KOPT-K1 (cell line): ENCODE results near the gene ZNF587.
"Not testable (repeated sequence)": the region's sequence is repeated elsewhere in the genome, so short reads cannot be mapped to it uniquely, and the experiment has no call there.

ENCODE experiments used
- H3K27ac ChIP-seq: fragments of 200-600 bp; sonication (generic); 2 replicates; pipeline ENCODE4 v1.5.1; 2016; ENCODE audit warnings: antibody characterized with exemption, mild to moderate bottlenecking, low read depth, low read length; ENCODE audit not compliant: poor library complexity, severe bottlenecking
- H3K36me3 ChIP-seq: fragments of 200-600 bp; sonication (generic); 2 replicates; pipeline ENCODE4 v1.5.1; 2017; ENCODE audit warnings: antibody characterized with exemption, mild to moderate bottlenecking, low read length, moderate library complexity; ENCODE audit not compliant: insufficient read depth
- H3K9me3 ChIP-seq: fragments of 200-600 bp; sonication (generic); 2 replicates; pipeline ENCODE4 v1.5.1; 2017; ENCODE audit warnings: antibody characterized with exemption, low read length, mild to moderate bottlenecking; ENCODE audit not compliant: insufficient read depth, poor library complexity, severe bottlenecking

ZNF587 gene

DNA sequence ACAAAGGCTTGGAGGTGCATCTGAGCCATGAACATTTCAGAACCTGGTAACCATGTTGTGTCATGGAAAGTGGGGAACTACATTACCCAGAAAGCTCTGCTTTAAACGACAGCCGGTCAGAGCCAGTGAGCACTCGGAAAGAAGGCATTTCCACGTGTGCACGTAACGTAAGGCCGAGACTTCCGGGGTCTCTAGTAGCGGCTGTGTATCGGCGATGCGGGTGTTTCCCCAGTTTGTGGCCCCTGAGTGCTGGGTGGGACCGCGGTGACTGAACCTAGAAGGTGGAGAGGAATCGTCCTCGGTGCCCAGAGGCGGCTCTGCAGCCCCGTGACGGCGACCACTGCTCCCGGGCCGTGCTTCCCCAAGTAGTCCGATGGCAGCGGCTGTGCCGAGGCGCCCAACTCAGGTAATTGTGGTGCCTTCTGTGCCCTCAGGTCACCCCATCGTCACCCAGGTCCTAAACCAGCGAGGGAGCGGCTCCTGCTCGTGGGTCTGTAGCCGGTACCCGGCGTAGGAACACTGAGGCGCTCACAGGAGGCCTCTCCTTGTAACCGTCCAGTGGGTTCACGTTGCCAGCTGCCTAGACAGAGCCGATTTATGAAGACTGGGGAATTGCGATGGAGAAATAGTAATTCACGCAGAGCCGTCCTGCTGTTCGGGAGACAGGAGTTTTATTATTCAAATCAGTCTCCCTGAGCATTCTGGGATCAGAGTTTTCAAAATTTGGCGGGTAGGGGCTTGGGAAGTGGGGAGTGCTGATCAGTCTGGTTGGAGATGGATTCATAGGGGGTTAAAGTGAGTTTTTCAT is at the start of gene ZNF587:
Gene ZNF587, plus strand, starts transcription at position 194 of the 808 bp plus-strand sequence. Its CDS starts 180 bp downstream, at position 374.
- Histone ChIP-seq H3K36me3 (peaks cover 49% of the 10 kb centered on the region), H3K27ac (peak within 1 kb of the TSS; percentile 57)
- H3K9me3 ChIP-seq, result not testable (repeated sequence)

DNA sequence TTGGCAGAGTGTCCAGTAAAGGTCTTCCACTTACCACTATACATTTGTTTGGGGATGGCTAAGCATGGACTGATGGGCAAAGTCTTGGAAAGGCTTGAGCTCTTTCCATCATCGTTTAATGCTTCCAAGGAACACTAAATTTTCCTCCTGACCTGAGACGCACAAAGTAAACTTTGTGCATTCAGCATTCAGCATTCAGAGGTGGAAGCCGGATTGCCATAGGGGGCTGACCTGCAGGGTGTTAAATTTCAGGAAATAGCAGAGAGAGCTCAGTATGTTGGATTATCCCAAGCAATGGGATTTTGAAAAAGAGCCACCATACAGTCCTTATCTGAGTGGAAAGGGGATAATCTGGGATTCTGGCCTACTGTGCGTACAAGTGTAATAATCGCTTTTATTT is 49.0 kb upstream of the ZNF587 start:
- Histone ChIP-seq H3K27ac (no peak overlapping the region), H3K36me3 (peaks cover 53% of the 10 kb centered on the region), H3K9me3 (no peaks in the 10 kb centered on the region)

DNA sequence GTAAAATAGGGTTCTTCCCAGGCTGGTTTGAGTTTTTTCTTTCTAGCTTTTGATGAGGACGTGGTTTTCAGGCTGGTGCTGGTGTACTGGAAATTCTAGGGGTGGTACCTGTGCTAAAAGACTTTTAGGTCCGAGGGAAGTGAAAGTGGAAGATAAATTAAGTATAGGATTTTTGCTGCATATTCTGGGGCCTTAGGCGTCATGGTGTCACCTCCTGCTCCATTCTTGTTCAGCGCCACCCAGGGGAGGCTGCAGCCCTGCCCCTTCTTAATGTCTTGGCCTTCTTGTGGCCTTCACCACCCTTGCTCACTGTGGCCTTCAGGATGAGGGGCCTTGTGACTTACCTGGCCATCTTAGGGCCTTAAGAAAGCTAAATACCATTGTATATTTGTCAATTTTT is 47.4 kb upstream of the ZNF587 start:
- Histone ChIP-seq H3K36me3 (peaks cover 58% of the 10 kb centered on the region; the same call in 1 of the 2 replicates), H3K9me3 (no peaks in the 10 kb centered on the region), H3K27ac (no peak overlapping the region)

DNA sequence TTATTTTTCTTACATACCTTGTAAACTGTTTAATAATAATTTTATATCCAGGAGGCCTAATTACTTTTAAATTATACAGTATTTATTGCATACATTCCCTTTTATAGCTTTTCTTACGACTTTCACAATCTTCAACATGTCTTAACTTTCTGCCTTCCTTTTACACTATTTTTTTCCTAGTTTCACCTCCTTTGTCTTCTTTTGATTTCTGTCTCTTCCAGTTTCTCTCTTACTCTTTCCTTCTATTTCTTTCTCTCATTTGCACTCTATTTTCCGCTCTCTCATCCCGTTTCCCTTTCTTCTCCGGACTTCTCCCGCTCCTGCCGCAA is 46.4 kb upstream of the ZNF587 start:
- Histone ChIP-seq H3K27ac (no peak overlapping the region), H3K9me3 (no peaks in the 10 kb centered on the region), H3K36me3 (peaks cover 68% of the 10 kb centered on the region)

DNA sequence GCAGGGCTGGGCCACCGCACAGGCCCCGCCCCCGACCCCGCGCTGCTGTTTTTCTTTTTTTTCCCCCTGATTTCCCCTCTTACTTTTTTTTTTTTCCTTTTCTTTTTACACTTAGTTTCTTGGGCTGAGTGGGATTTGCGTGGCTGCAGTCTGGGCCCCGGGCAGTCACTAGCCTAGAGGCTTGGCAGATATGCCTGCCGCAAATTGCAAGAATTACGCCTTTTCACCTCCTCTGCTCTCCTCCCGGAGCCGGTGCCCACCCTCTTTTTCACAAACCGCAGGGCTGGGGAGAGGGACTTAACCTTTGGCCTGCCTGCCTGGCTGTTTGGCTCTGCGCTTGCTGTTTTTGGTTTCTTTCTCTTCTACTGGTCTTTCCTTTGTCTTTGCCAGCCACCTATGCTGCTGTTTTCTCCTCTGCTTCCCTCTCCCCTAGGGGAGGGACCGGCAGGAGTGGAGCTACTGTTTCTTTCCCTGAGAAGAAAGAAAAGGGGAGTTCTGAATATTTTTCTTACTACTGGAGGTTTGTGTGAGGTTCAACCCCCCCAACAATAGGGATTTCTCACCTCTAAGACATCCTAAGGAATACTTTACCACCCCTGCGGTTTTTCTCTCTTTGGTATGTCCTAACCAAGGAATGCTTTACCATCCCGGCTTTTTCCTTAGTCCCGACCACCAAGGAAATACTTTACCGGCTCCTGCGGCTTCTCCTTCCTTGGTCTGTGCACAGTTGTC is 45.9 kb upstream of the ZNF587 start:
- Histone ChIP-seq H3K36me3 (peaks cover 73% of the 10 kb centered on the region), H3K27ac (no peak overlapping the region), H3K9me3 (no peaks in the 10 kb centered on the region)

DNA sequence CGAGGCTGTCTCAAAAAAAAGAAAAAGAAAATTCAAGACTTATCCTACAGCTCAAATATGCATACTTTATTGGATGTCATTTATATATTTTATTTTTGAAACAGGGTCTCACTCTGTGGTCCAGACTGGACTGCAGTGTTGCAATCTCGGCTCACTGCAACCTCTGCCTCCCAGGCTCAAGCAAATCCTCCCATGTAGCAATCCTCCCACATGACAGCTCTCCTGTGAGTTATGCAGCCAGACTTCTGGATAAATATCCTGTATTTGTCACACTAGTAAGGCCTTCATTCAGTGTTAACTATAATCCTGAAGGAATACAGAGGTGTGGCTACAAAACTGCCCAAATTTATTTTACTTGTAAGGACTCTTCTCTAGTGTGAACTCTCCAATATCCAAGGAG is 42.1 kb upstream of the ZNF587 start:
- peaks cover 82% of the 10 kb centered on the region for H3K36me3 ChIP-seq
- H3K27ac ChIP-seq, result no peak overlapping the region
- no peaks in the 10 kb centered on the region for H3K9me3 ChIP-seq

DNA sequence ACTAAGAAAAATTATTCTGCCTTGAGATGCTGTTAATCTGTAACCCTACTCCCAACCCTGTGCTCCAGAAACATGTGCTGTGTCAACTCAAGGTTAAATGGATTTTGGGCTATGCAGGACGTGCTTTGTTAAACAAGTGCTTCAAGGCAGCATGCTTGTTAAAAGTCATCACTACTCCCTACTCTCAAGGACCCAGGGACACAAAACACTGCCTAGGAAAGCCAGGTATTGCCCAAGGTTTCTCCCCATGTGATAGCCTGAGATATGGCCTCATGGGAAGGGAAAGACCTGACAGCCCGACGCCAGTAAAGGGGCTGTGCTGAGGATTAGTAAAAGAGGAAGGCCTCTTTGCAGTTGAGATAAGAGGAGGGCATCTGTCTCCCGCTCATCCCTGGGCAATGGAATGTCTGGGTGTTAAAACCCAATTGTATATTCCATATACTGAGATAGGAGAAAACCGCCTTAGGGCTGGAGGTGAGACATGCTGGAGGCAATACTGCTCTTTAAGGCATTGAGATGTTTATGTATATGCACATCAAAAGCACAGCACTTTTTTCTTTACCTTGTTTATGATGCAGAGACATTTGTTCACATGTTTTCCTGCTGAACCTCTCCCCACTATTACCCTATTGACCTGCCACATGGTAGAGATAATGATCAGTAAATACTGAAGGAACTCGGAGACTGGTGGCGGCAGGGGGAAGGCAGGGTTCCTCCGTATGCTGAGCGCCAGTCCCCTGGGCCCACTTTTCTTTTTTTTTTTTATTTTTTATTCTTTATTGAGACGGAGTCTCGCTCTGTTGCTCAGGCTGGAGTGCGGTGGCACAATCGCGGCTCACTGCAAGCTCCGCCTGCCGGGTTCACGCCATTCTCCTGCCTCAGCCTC is 39.0 kb upstream of the ZNF587 start:
- not testable (repeated sequence) for H3K27ac ChIP-seq, H3K9me3 ChIP-seq
- peaks cover 63% of the 10 kb centered on the region for H3K36me3 ChIP-seq

DNA sequence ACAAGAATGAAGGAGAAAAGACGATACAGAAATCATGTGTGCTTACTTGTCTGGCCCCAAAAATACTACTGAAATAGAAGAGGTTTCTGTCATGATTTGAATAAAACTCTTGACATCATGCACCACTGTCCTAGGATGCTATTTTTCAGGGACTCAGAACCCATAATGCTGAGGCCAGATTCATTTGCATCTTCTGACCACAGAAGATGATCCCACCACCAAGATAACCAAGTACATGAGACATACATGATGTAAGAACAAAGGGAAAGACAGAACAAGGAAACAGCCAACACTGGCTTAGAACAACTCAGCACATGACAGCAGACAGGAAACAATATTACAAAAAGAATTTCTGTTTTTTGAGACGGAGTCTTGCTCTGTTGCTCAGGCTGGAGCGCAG is 37.4 kb upstream of the ZNF587 start:
- Histone ChIP-seq H3K27ac (no peak overlapping the region), H3K36me3 (peaks cover 47% of the 10 kb centered on the region), H3K9me3 (no peaks in the 10 kb centered on the region)

DNA sequence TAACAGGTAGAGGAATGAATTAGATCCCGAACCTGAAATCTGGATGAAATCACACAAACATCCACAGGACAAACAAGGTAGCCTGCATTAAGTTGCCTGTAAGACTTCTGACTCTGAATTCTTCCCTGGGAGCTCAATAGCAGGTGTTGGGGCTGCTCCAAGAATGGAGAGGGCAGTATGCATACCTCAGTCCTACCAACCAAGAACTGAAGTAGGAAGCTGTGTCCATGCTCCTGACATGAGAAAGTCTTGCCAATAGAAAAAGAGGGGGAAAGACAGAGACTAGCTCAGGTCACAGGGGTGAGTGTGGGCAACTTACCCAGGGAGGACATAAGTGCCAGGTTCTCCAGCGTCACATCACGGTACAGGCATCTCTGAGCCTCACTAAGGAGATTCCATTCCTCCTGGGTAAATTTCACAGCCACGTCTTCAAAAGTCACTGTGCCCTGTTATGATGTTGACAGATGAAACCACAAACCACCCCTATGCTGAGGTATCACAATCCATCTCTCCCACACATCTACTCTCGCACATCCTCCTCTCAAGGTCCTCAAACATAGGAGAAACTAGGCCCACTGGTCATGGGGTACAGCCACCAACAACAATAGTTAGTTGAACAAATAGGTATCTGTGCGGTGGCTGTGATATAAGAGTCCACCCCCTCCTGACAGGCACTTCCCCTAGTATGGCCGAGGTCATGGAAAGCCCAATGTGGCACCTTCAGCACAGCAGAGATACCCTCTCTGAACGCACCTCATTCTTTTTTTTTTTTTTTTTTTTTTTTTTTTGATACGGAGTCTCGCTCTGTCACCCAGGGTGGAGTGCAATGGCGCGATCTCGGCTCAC is 36.5 kb upstream of the ZNF587 start:
- not testable (repeated sequence) for H3K9me3 ChIP-seq, H3K27ac ChIP-seq
- H3K36me3 ChIP-seq, result peaks cover 38% of the 10 kb centered on the region

DNA sequence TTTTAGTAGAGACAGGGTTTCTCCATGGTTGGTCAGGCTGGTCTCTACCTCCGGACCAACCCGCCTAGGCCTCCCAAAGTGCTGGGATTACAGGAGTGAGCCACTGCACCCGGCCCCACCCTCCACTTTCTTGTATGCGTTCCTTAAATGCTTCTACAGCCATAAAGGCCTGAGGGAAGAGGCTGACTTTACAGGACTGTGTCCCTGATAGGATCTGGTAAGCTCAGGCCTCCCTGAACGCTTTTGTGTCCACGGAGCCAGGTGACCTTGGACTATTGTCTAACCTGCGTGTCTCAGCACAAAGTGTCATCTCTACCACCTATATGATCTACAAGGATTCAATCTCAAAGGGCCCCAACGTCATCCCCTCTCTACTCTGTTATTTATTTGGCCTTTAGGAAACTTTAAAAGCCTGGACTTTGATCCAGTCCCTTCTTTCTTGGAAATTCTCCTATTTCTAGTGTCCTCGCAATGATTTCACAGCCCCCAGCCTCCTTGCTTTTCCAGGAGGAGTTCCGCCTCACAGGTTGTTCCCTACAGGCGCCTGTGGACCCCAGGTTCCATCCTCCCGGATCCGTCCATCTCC is 35.6 kb upstream of the ZNF587 start:
- Histone ChIP-seq H3K36me3 (peaks cover 30% of the 10 kb centered on the region), H3K9me3 (no peaks in the 10 kb centered on the region), H3K27ac (peak overlapping the region; percentile 67)

DNA sequence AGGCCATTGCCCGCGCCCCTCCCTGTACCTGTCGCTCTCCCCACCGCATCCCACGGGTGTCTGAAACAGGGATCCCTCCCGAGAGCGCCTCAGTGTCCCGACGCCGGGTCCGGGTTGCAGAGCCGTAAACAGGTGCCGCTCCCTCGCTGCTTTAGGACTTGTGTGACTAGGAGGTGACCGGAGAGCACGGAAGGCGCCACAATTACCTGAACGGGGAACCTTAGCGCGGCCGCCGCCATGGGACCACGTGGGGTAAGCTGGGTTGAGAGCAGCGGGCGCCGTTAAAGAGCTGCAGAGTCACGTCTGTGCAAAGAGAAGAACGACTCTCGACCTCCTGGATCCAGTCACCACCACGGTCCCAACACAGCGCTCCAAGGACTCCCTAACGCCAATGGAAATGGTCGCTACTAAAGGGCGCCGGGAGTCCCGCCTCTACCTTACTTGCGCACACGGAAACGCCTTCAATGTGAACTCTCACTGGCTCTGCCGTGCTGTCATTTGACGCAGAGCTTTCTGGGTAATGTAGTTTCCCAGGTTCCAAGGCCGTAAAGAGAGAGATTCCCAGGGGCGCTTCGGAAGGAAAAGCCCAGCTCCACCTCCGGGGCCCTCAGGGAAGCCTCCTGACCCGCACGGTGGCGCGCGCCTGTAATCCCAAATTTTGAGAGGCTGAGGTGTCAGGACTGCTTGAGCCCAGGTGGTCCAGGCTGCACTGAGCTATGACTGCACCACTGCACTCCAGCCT is 35.0 kb upstream of the ZNF587 start, which contains the start of gene ZNF552:
Gene ZNF552, minus strand, starts transcription at position 409 of the 742 bp plus-strand sequence. Its CDS starts 170 bp downstream, at position 239.
- Histone ChIP-seq H3K27ac (peak within 1 kb of the TSS; percentile 67), H3K9me3 (no peaks in the 10 kb centered on the region), H3K36me3 (peaks cover 24% of the 10 kb centered on the region)

DNA sequence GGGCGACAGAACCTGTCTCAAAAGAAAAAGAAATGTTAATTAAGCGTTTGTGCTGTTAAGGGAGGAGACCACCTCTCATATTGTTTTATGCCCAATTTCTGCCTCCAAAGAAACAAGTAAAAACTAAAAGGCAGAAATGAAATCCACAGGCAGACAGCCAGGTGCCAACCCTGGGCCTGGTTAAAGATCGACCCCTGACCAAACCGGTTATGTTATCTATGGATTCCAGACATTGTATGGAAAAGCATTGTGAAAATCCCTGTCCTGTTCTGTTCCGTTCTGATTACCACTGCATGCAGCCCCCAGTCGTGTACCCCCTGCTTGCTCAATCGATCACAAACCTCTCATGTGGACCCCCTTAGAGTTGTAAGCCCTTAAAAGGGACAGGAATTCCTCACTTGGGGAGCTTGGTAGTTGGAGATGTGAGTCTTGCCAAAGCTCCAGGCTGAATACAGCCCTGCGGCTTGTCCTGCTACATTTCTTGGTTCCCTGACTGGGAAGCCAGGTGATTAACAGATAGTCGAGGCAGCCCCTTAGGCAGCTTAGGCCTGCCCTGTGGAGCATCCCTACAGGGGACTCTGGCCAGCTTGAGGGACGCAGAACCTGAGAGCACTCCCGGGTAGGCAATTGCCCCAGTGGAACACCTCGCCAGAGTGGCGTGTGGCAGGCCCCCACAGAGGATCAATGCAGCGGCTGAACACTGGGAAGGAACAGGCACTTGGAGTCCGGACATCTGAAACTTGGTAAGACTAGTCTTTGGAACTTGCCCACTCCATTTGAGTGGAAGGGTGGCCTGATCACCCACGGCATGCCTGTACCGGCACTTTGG is 34.2 kb upstream of the ZNF587 start:
- Histone ChIP-seq H3K9me3 (no peaks in the 10 kb centered on the region), H3K36me3 (peaks cover 16% of the 10 kb centered on the region), H3K27ac (peak overlapping the region; percentile 67)

DNA sequence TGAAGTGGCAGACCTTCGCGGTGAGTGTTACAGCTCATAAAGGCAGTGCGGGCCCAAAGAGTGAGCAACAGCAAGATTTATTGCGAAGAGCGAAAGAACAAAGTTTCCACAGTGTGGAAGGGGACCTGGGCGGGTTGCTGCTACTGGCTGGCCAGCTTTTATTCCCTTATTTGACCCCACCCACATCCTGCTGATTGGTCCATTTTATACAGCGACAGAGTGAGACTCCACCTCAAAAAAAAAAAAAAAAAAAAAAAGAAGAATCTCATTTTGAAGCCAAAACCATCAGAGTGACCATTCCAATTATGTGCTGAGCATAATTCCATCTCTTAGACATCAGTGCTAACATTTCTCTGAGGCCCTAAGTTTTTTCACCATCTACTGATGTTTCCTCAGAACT is 33.0 kb upstream of the ZNF587 start:
- H3K36me3 ChIP-seq, result peaks cover 13% of the 10 kb centered on the region
- no peak overlapping the region for H3K27ac ChIP-seq

More for the DNA sequence above, 33.0 kb upstream of the ZNF587 start:
- H3K9me3 ChIP-seq, result no peaks in the 10 kb centered on the region
